H1 (cell line): ENCODE data around the gene PDE4B. TPM values are rescaled to one million over a fixed set of nuclear protein-coding genes. Genes with fewer than 3 reads are reported as not detected.

Experiments used
- CTCF ChIA-PET: fragments of 300-600 bp; sonication (Branson Sonifier 250); formaldehyde crosslinking; loops from one replicate; lab custom pipeline; 2021; ENCODE audit not compliant: partially characterized antibody; lab: Charles Lee
- POLR2A ChIA-PET: fragments of 300-600 bp; sonication (Branson Sonifier 250); formaldehyde crosslinking; loops from one replicate; lab custom pipeline; 2021; ENCODE audit warnings: inconsistent platforms; ENCODE audit not compliant: partially characterized antibody; lab: Charles Lee
- DNase-seq, 2 experiments: peaks; one replicate each; pipeline versions ENCODE4 v3.0.0 to v3.0.0-alpha.2; 2010 to 2022; ENCODE audit warnings: low spot score in 2 of 2, low read depth in 1 of 2, mixed read lengths in 1 of 2
- FAIRE-seq: peaks from 2 replicates; lab custom pipeline; 2011; peaks lifted over from hg19 to GRCh38; lab: Jason Lieb, UNC
- H2AFZ ChIP-seq: 2 replicates; pipeline ENCODE4 v1.8.1; 2012; ENCODE audit warnings: low read length, inconsistent platforms
- H2AK5ac ChIP-seq: 2 replicates; pipeline ENCODE4 v1.6.1; 2013; ENCODE audit warnings: low read depth, low read length
- H2BK120ac ChIP-seq: replicated peaks from 2 replicates; pipeline ENCODE3; 2013; ENCODE audit warnings: low read depth, low read length, inconsistent platforms
- H2BK12ac ChIP-seq: 2 replicates; pipeline ENCODE4 v1.6.1; 2013; ENCODE audit warnings: low read depth, low read length
- H2BK15ac ChIP-seq: 2 replicates; pipeline ENCODE4 v1.6.1; 2013; ENCODE audit warnings: low read length
- H2BK20ac ChIP-seq: 2 replicates; pipeline ENCODE4 v1.6.1; 2013; ENCODE audit warnings: low read length
- H2BK5ac ChIP-seq: 2 replicates; pipeline ENCODE4 v1.6.1; 2013; ENCODE audit warnings: low read depth, low read length
- H3K14ac ChIP-seq: 2 replicates; pipeline ENCODE4 v1.6.1; 2013; ENCODE audit warnings: inconsistent platforms; ENCODE audit not compliant: insufficient read length
- H3K18ac ChIP-seq: 2 replicates; pipeline ENCODE4 v1.6.1; 2013; ENCODE audit warnings: low read length; ENCODE audit errors: extremely low read depth
- H3K23ac ChIP-seq: 2 replicates; pipeline ENCODE4 v1.6.1; 2013; ENCODE audit warnings: inconsistent platforms; ENCODE audit not compliant: insufficient read length
- H3K23me2 ChIP-seq: 2 replicates; pipeline ENCODE4 v1.6.1; 2013; ENCODE audit warnings: low read depth, low read length
- H3K27ac ChIP-seq: 2 replicates; pipeline ENCODE4 v1.6.1; 2011; ENCODE audit warnings: low read depth, low read length, inconsistent platforms
- H3K27me3 ChIP-seq, 4 experiments: replicated peaks in 1 of 4; 1 replicate in 1 of 4; 2 replicates in 3 of 4; pipeline versions ENCODE4 v1.6.1 to v1.8.1; 2011 to 2013; ENCODE audit warnings: low read length in 3 of 4, mild to moderate bottlenecking in 3 of 4, inconsistent platforms in 2 of 4, mixed read lengths in 2 of 4, moderate library complexity in 1 of 4; ENCODE audit not compliant: control insufficient read depth in 3 of 4, insufficient read depth in 3 of 4; ENCODE audit errors: extremely low read depth in 1 of 4
- H3K36me3 ChIP-seq, 4 experiments: 2 replicates each; pipeline versions ENCODE4 v1.6.1 to v1.8.1; 2011 to 2013; ENCODE audit warnings: mild to moderate bottlenecking in 4 of 4, low read length in 3 of 4, moderate library complexity in 2 of 4, control low read depth in 1 of 4, inconsistent platforms in 1 of 4; ENCODE audit not compliant: insufficient read depth in 4 of 4, control insufficient read depth in 2 of 4
- H3K4ac ChIP-seq: replicated peaks from 2 replicates; pipeline ENCODE3; 2013; ENCODE audit warnings: low read length, low read depth, mixed read lengths, inconsistent platforms; ENCODE audit not compliant: insufficient read length
- H3K4me1 ChIP-seq, 4 experiments: replicated peaks in 1 of 4; 1 replicate in 1 of 4; 2 replicates in 3 of 4; pipeline versions ENCODE4 v1.6.1 to v1.8.1; 2011 to 2013; ENCODE audit warnings: low read length in 3 of 4, inconsistent platforms in 2 of 4, mixed read lengths in 1 of 4; ENCODE audit not compliant: insufficient read depth in 4 of 4, control insufficient read depth in 3 of 4
- H3K4me2 ChIP-seq, 2 experiments: 2 replicates each; pipeline versions ENCODE4 v1.6.1 to v1.8.1; 2011 to 2013; ENCODE audit warnings: low read depth in 2 of 2, low read length in 2 of 2, control low read depth in 1 of 2, inconsistent platforms in 1 of 2, mild to moderate bottlenecking in 1 of 2; ENCODE audit not compliant: insufficient read depth in 1 of 2
- H3K4me3 ChIP-seq, 4 experiments: fragments of 200-600, 300-600 bp in 1 of 4; sonication (generic), shearing (Covaris generic), sonication (Bioruptor Twin) in 1 of 4; 2 replicates each; pipeline versions ENCODE4 v1.5.1 to v1.8.1; 2011 to 2016; ENCODE audit warnings: low read length in 4 of 4, low read depth in 3 of 4, control low read depth in 2 of 4, inconsistent platforms in 2 of 4, mild to moderate bottlenecking in 2 of 4, mixed read lengths in 1 of 4, moderate library complexity in 1 of 4; ENCODE audit not compliant: insufficient read depth in 2 of 4; ENCODE audit errors: extremely low read depth in 1 of 4
- H3K56ac ChIP-seq: replicated peaks from 2 replicates; pipeline ENCODE3; 2013; ENCODE audit warnings: low read depth, mild to moderate bottlenecking, mixed read lengths, low read length, inconsistent platforms; ENCODE audit not compliant: insufficient read length
- H3K79me1 ChIP-seq: 2 replicates; pipeline ENCODE4 v1.6.1; 2013; ENCODE audit warnings: low read depth, low read length, control low read depth
- H3K79me2 ChIP-seq, 2 experiments: 2 replicates each; pipeline versions ENCODE4 v1.6.1 to v1.8.1; 2012 to 2013; ENCODE audit warnings: low read length in 2 of 2, mild to moderate bottlenecking in 2 of 2, inconsistent platforms in 1 of 2; ENCODE audit not compliant: insufficient read depth in 2 of 2, control insufficient read depth in 1 of 2
- H3K9ac ChIP-seq, 4 experiments: replicated peaks in 1 of 4; 1 replicate in 1 of 4; 2 replicates in 3 of 4; pipeline versions ENCODE4 v1.6.1 to v1.8.1; 2011 to 2013; ENCODE audit warnings: low read depth in 3 of 4, low read length in 3 of 4, control low read depth in 2 of 4, mild to moderate bottlenecking in 2 of 4, moderate library complexity in 2 of 4, inconsistent platforms in 1 of 4; ENCODE audit errors: extremely low read depth in 1 of 4
- H3K9me3 ChIP-seq, 2 experiments: 2 replicates each; pipeline versions ENCODE4 v1.6.1 to v1.8.1; 2012 to 2013; ENCODE audit warnings: mild to moderate bottlenecking in 2 of 2, moderate library complexity in 2 of 2, control low read depth in 1 of 2, inconsistent platforms in 1 of 2, low read depth in 1 of 2, low read length in 1 of 2, mixed read lengths in 1 of 2; ENCODE audit not compliant: insufficient read depth in 2 of 2
- H4K20me1 ChIP-seq, 2 experiments: replicated peaks in 1 of 2; 2 replicates each; pipeline versions ENCODE3 to v1.8.1; 2011 to 2013; ENCODE audit warnings: inconsistent platforms in 2 of 2, low read length in 2 of 2, mild to moderate bottlenecking in 1 of 2; ENCODE audit not compliant: insufficient read depth in 2 of 2, control insufficient read depth in 1 of 2
- H4K5ac ChIP-seq: 2 replicates; pipeline ENCODE4 v1.6.1; 2013; ENCODE audit warnings: low read length, low read depth, mixed read lengths, inconsistent platforms; ENCODE audit not compliant: insufficient read length
- H4K8ac ChIP-seq: 2 replicates; pipeline ENCODE4 v1.8.0; 2013; ENCODE audit warnings: mild to moderate bottlenecking, moderate library complexity, low read length, inconsistent platforms; ENCODE audit not compliant: insufficient read depth; ENCODE audit errors: extremely low read depth
- H4K91ac ChIP-seq: replicated peaks from 2 replicates; pipeline ENCODE3; 2013; ENCODE audit warnings: low read length, mixed read lengths, inconsistent platforms; ENCODE audit not compliant: insufficient read length
- CREB1 ChIP-seq: IDR thresholded peaks from 2 replicates; pipeline ENCODE4 v1.6.1; 2012; ENCODE audit warnings: inconsistent platforms
- FOSL1 ChIP-seq: IDR thresholded peaks from 2 replicates; pipeline ENCODE4 v1.6.1; 2011; ENCODE audit warnings: mild to moderate bottlenecking, low read depth, low read length, moderate library complexity; ENCODE audit not compliant: insufficient read depth
- JUN ChIP-seq: IDR thresholded peaks from 2 replicates; pipeline ENCODE4 v1.6.1; 2011; ENCODE audit warnings: low read depth, mild to moderate bottlenecking, improper control_type of control experiment, low read length
- KDM1A ChIP-seq: fragments of 200-600, 300-600 bp; sonication (generic); IDR thresholded peaks from 2 replicates; pipeline ENCODE4 v1.7.1; 2016; ENCODE audit warnings: mild to moderate bottlenecking, low read length, borderline replicate concordance
- NANOG ChIP-seq: IDR thresholded peaks from 2 replicates; pipeline ENCODE4 v1.6.1; 2011; ENCODE audit warnings: low read length, low read depth, mild to moderate bottlenecking, inconsistent platforms; ENCODE audit not compliant: insufficient read depth, poor library complexity, severe bottlenecking
- POLR2A ChIP-seq, 2 experiments: IDR thresholded peaks; 1 replicate in 1 of 2; 2 replicates in 1 of 2; pipeline ENCODE4 v1.6.1; 2011; ENCODE audit warnings: low read depth in 2 of 2, low read length in 2 of 2, mild to moderate bottlenecking in 2 of 2; ENCODE audit errors: control extremely low read depth in 1 of 2
- POLR2AphosphoS5 ChIP-seq: IDR thresholded peaks from 2 replicates; pipeline ENCODE4 v1.6.1; 2011; ENCODE audit warnings: low read depth, low read length
- POU5F1 ChIP-seq: IDR thresholded peaks from 2 replicates; pipeline ENCODE4 v1.6.1; 2011; ENCODE audit warnings: low read depth, mild to moderate bottlenecking, low read length, moderate library complexity
- RXRA ChIP-seq: IDR thresholded peaks from 2 replicates; pipeline ENCODE4 v1.6.1; 2011; ENCODE audit warnings: low read depth, mild to moderate bottlenecking, low read length, moderate library complexity; ENCODE audit not compliant: insufficient read depth
- SP1 ChIP-seq: IDR thresholded peaks from 2 replicates; pipeline ENCODE4 v1.6.1; 2011; ENCODE audit warnings: low read depth, low read length
- WGBS, 2 experiments: shearing (Covaris generic) in 1 of 2; methylation state at CpG; one replicate each; pipeline versions ENCODE4 v1.1.6 to v1.1.7; 2013 to 2015; ENCODE audit warnings: low lambda C conversion rate in 2 of 2, mixed read lengths in 2 of 2, inconsistent platforms in 1 of 2, low coverage in 1 of 2, missing lambda C conversion rate in 1 of 2; ENCODE audit not compliant: insufficient replicate concordance in 2 of 2, insufficient coverage in 1 of 2, insufficient read length in 1 of 2; ENCODE audit errors: extremely low coverage in 1 of 2, missing lambda C conversion rate in 1 of 2; 5-methylcytosine and 5-hydroxymethylcytosine counted together
- polyA plus RNA-seq, 7 experiments: library from polyadenylated mRNA; depleted of rRNA in 3 of 7; stranded (reverse) in 5 of 7; unstranded in 2 of 7; fragments of >200 nt in 5 of 7; fragments of 200-250 nt in 2 of 7; gene quantifications; 1 replicate in 5 of 7; 2 replicates in 1 of 7; 4 replicates in 1 of 7; pipeline versions ENCODE4 v1.2.1 to v1.2.3, GENCODE V29; 2011 to 2013; ENCODE audit warnings: missing spikeins in 2 of 7, mixed read lengths in 2 of 7
- total RNA-seq: library from RNA; stranded (reverse); fragmentation: NEBNext Ultra II Directional; extraction: Animal tissue kit (Norgen Biotek cat#: 25700); gene quantifications from 2 replicates; pipeline ENCODE4 v1.2.1, GENCODE V29; 2021
- TF ChIP-seq, protein P1 (sequence below), 3 experiments: IDR thresholded peaks; 1 replicate in 2 of 3; 2 replicates in 1 of 3; pipeline versions ENCODE4 v1.5.1 to v1.6.1; 2011; ENCODE audit warnings: low read length in 3 of 3, mild to moderate bottlenecking in 3 of 3, inconsistent platforms in 2 of 3, low read depth in 1 of 3, moderate library complexity in 1 of 3; ENCODE audit not compliant: insufficient read depth in 1 of 3; ENCODE audit errors: control extremely low read depth in 1 of 3
- TF ChIP-seq, protein P2 (sequence below): IDR thresholded peaks from 2 replicates; pipeline ENCODE4 v1.6.1; 2012; ENCODE audit warnings: inconsistent platforms

Gene PDE4B
- total and polyA plus RNA-seq, 2 of the 8 experiments (the other 6 are each of a cell fraction or from before 2014, with no cell fraction given): 5.0 to 15.1 TPM

- H2BK20ac ChIP-seq: no peak overlapping the region
- no peaks in the 10 kb centered on the region for H3K27me3 ChIP-seq
- no peak for FAIRE-seq
- H4K91ac ChIP-seq: no peak overlapping the region
- no peak overlapping the region for H3K23ac ChIP-seq
- ChIA-PET CTCF (interaction anchor here (2.5 kb wide), 1 partner anchor 12 kb away, joined by 10 read pairs; no protein-coding TSS in a partner anchor), POLR2A (no interaction called here)
- H3K4me2 ChIP-seq: no peak overlapping the region
- no peak overlapping the region for H3K56ac ChIP-seq
- H3K14ac ChIP-seq: no peak overlapping the region
- H2AK5ac ChIP-seq: no peak overlapping the region
- H2BK120ac ChIP-seq: no peak overlapping the region
- H3K36me3 ChIP-seq: peaks cover 0 to 34% (median 17%) of the 10 kb centered on the region in 4 experiments; a peak in 5 of 8 replicates
- H3K9ac ChIP-seq: no peak overlapping the region
- no peak overlapping the region for H2AFZ ChIP-seq
- H3K4me3 ChIP-seq: no peak overlapping the region
- H3K23me2 ChIP-seq: no peaks in the 10 kb centered on the region
- no peak overlapping the region for H3K27ac ChIP-seq
- no peak overlapping the region for H3K18ac ChIP-seq
- no peak overlapping the region for H2BK15ac ChIP-seq
- no peak overlapping the region for H2BK5ac ChIP-seq
- DNase-seq: no peak
- H3K9me3 ChIP-seq: no peaks in the 10 kb centered on the region
- no peaks in the 10 kb centered on the region for H3K79me2 ChIP-seq
- H4K5ac ChIP-seq: no peak overlapping the region
- 87% methylated on average over 2 of the region's 2 CpGs; no CpG with 5 or more reads in 1 of the 2 experiments for WGBS, 2 experiments
- H3K79me1 ChIP-seq: no peaks in the 10 kb centered on the region
- no peaks in the 10 kb centered on the region for H4K20me1 ChIP-seq
- no peak overlapping the region for H3K4ac ChIP-seq
- no peaks in the 10 kb centered on the region for H3K4me1 ChIP-seq
- no peak overlapping the region for H2BK12ac ChIP-seq
- H4K8ac ChIP-seq: no peak overlapping the region
- TF ChIP-seq CREB1 (no peak), FOSL1 (no peak), RXRA (no peak), POU5F1 (no peak), JUN (no peak), POLR2AphosphoS5 (no peak), SP1 (no peak), POLR2A (IDR thresholded peaks at IDR 0.05; ENCODE audit: control extremely low read depth in 1 of 2, low read depth in 2 of 2, low read length in 2 of 2) (no peak), KDM1A (no peak), NANOG (no peak)
- TF ChIP-seq, protein P1, sequence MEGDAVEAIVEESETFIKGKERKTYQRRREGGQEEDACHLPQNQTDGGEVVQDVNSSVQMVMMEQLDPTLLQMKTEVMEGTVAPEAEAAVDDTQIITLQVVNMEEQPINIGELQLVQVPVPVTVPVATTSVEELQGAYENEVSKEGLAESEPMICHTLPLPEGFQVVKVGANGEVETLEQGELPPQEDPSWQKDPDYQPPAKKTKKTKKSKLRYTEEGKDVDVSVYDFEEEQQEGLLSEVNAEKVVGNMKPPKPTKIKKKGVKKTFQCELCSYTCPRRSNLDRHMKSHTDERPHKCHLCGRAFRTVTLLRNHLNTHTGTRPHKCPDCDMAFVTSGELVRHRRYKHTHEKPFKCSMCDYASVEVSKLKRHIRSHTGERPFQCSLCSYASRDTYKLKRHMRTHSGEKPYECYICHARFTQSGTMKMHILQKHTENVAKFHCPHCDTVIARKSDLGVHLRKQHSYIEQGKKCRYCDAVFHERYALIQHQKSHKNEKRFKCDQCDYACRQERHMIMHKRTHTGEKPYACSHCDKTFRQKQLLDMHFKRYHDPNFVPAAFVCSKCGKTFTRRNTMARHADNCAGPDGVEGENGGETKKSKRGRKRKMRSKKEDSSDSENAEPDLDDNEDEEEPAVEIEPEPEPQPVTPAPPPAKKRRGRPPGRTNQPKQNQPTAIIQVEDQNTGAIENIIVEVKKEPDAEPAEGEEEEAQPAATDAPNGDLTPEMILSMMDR (IDR thresholded peaks at IDR 0.05; ENCODE audit: control extremely low read depth in 1 of 3, insufficient read depth in 1 of 3, low read depth in 1 of 3, low read length in 3 of 3): no peak
- TF ChIP-seq, protein P2, sequence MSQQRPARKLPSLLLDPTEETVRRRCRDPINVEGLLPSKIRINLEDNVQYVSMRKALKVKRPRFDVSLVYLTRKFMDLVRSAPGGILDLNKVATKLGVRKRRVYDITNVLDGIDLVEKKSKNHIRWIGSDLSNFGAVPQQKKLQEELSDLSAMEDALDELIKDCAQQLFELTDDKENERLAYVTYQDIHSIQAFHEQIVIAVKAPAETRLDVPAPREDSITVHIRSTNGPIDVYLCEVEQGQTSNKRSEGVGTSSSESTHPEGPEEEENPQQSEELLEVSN: no peak
These were observed 581.5 kb downstream of the PDE4B start for GRCh38 chr1:66374148-66374547.
